ENCODE data around the gene SP3. TPM values are rescaled to one million over a fixed set of nuclear protein-coding genes. Genes with fewer than 3 reads are reported as not detected.

Gene SP3
- total and polyA plus RNA-seq, 2 donors (not counting 1 experiment from before 2014, with no cell fraction given), result 64.1 to 124 TPM

GRCh38 chr2:173881886-173882285 is 83.3 kb downstream of the SP3 start:
- Histone ChIP-seq H3K4me1 (ENCODE audit: control insufficient read depth, extremely low read depth, insufficient read depth, low read length) (no peaks in the 10 kb centered on the region), H4K20me1 (ENCODE audit: control insufficient read depth, extremely low read depth, insufficient read depth, low read length) (no peaks in the 10 kb centered on the region), H3K79me2 (ENCODE audit: control insufficient read depth, insufficient read depth, low read length) (no peaks in the 10 kb centered on the region), H3K36me3 (ENCODE audit: control insufficient read depth, insufficient read depth, low read length) (no peaks in the 10 kb centered on the region), H3K4me3 (replicated peaks in 1 of 4; ENCODE audit: control extremely low read depth in 1 of 4, insufficient read depth in 1 of 4, low read depth in 3 of 4, low read length in 4 of 4) (no peak overlapping the region), H3K27me3 (ENCODE audit: control insufficient read depth, insufficient read depth, low read length) (peaks cover 10% of the 10 kb centered on the region), H3K9ac (ENCODE audit: insufficient read depth, low read length) (no peak overlapping the region), H3K27ac (ENCODE audit: insufficient read depth, low read length) (no peak overlapping the region), H2AFZ (ENCODE audit: low read length) (no peak overlapping the region), H3K4me2 (ENCODE audit: extremely low read depth, insufficient read depth, low read length) (no peak overlapping the region), H3K9me3 (ENCODE audit: control insufficient read depth, insufficient read depth, low read depth, low read length) (no peaks in the 10 kb centered on the region)
- peak in 1 of 2 donors; percentile 53 for DNase-seq (ENCODE audit: low read depth in 2 of 2)
- TF ChIP-seq EZH2 (IDR thresholded peaks at IDR 0.05; ENCODE audit: low read length, missing control alignments), result no peak
- TF ChIP-seq CTCF (conservative IDR thresholded peaks at IDR 0.05 in 1 of 2, IDR thresholded peaks at IDR 0.05 in 1 of 2; ENCODE audit: low read depth in 1 of 2, low read length in 2 of 2), result no peak

GRCh38 chr2:173881461-173881860 is 83.7 kb downstream of the SP3 start:
- peak; percentile 20 to 62 for DNase-seq (ENCODE audit: low read depth in 2 of 2)
- Histone ChIP-seq H3K4me1 (ENCODE audit: control insufficient read depth, extremely low read depth, insufficient read depth, low read length) (no peaks in the 10 kb centered on the region), H3K9me3 (ENCODE audit: control insufficient read depth, insufficient read depth, low read depth, low read length) (no peaks in the 10 kb centered on the region), H3K36me3 (ENCODE audit: control insufficient read depth, insufficient read depth, low read length) (no peaks in the 10 kb centered on the region), H3K27ac (ENCODE audit: insufficient read depth, low read length) (no peak overlapping the region), H4K20me1 (ENCODE audit: control insufficient read depth, extremely low read depth, insufficient read depth, low read length) (no peaks in the 10 kb centered on the region), H3K9ac (ENCODE audit: insufficient read depth, low read length) (no peak overlapping the region), H3K4me3 (replicated peaks in 1 of 4; ENCODE audit: control extremely low read depth in 1 of 4, insufficient read depth in 1 of 4, low read depth in 3 of 4, low read length in 4 of 4) (no peak overlapping the region), H3K4me2 (ENCODE audit: extremely low read depth, insufficient read depth, low read length) (no peak overlapping the region), H3K27me3 (ENCODE audit: control insufficient read depth, insufficient read depth, low read length) (peaks cover 10% of the 10 kb centered on the region), H2AFZ (ENCODE audit: low read length) (no peak overlapping the region), H3K79me2 (ENCODE audit: control insufficient read depth, insufficient read depth, low read length) (no peaks in the 10 kb centered on the region)
- TF ChIP-seq EZH2 (IDR thresholded peaks at IDR 0.05; ENCODE audit: low read length, missing control alignments) (no peak), CTCF (conservative IDR thresholded peaks at IDR 0.05 in 1 of 2, IDR thresholded peaks at IDR 0.05 in 1 of 2; ENCODE audit: low read depth in 1 of 2, low read length in 2 of 2) (no peak)

- H4K20me1 ChIP-seq (ENCODE audit: control insufficient read depth, extremely low read depth, insufficient read depth, low read length), result no peaks in the 10 kb centered on the region
- TF ChIP-seq EZH2 (IDR thresholded peaks at IDR 0.05; ENCODE audit: low read length, missing control alignments) (no peak), CTCF (conservative IDR thresholded peaks at IDR 0.05 in 1 of 2, IDR thresholded peaks at IDR 0.05 in 1 of 2; ENCODE audit: low read depth in 1 of 2, low read length in 2 of 2) (no peak)
- no peak overlapping the region for H3K4me2 ChIP-seq (ENCODE audit: extremely low read depth, insufficient read depth, low read length)
- H3K9me3 ChIP-seq (ENCODE audit: control insufficient read depth, insufficient read depth, low read depth, low read length), result no peaks in the 10 kb centered on the region
- H3K4me3 ChIP-seq (replicated peaks in 1 of 4; ENCODE audit: control extremely low read depth in 1 of 4, insufficient read depth in 1 of 4, low read depth in 3 of 4, low read length in 4 of 4), result no peak overlapping the region
- no peaks in the 10 kb centered on the region for H3K4me1 ChIP-seq (ENCODE audit: control insufficient read depth, extremely low read depth, insufficient read depth, low read length)
- no peaks in the 10 kb centered on the region for H3K36me3 ChIP-seq (ENCODE audit: control insufficient read depth, insufficient read depth, low read length)
- H2AFZ ChIP-seq (ENCODE audit: low read length), result no peak overlapping the region
- H3K9ac ChIP-seq (ENCODE audit: insufficient read depth, low read length), result no peak overlapping the region
- H3K79me2 ChIP-seq (ENCODE audit: control insufficient read depth, insufficient read depth, low read length), result no peaks in the 10 kb centered on the region
- H3K27me3 ChIP-seq (ENCODE audit: control insufficient read depth, insufficient read depth, low read length), result peaks cover 10% of the 10 kb centered on the region
- DNase-seq (ENCODE audit: low read depth in 2 of 2), result no peak
- no peak overlapping the region for H3K27ac ChIP-seq (ENCODE audit: insufficient read depth, low read length)
Measured at GRCh38 chr2:173880561-173880960, 84.6 kb downstream of the SP3 start.

Data from fibroblast of lung (primary cell).